Suprapubic skin (tissue), 3 donors: ENCODE results near the gene MXRA5.

Experiments
- CTCF ChIP-seq, 2 donors: fragments of 200-600 bp in 1 of 2; fragments of 450-650 bp in 1 of 2; sonication (generic) in 1 of 2; IDR thresholded peaks; one replicate each; pipeline ENCODE4 v1.5.1; 2016 to 2019; ENCODE audit warnings: antibody characterized with exemption in 2 of 2, mild to moderate bottlenecking in 1 of 2, moderate library complexity in 1 of 2
- POLR2AphosphoS5 ChIP-seq, 3 donors: sonication (generic); formaldehyde crosslinking; IDR thresholded peaks; one replicate each; pipeline ENCODE4 v1.6.1; 2017; ENCODE audit warnings: antibody characterized with exemption in 3 of 3

GRCh38 chrX:3286196-3286945, 60.1 kb downstream of the MXRA5 start:
- TF ChIP-seq CTCF (IDR thresholded peaks at IDR 0.05) (no peak), POLR2AphosphoS5 (IDR thresholded peaks at IDR 0.05) (no peak)
